ENCODE data around the gene NXPH1. TPM values are rescaled to one million over a fixed set of nuclear protein-coding genes. Genes with fewer than 3 reads are reported as not detected.

NXPH1 gene
- total RNA-seq, 1 experiment from 2014 or later = 1.2 TPM

DNA sequence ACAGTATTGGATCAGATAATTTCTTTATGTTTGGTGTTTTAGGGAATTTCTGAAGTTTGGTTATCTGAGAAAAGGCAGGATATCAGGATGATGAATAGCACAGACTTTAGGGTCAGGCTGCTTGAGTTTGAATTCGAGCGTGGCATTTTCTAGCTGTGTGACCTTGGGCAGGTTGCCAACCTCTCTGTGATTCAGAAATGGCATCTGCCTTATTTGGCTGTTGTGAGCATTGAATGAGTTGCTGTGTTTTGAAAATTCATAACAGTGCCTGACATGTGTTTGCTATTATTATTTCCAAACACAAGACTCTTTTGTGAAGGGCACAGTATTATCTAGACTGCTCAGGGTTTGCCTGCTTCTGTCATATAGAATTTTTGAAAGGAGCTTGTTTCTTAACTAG lies 66.9 kb downstream of the NXPH1 start:
- Histone ChIP-seq H3K4me3 (ENCODE audit: low read depth, low read length) (no peak overlapping the region), H3K4me1 (no peaks in the 10 kb centered on the region), H3K27me3 (replicated peaks; ENCODE audit: control insufficient read depth, insufficient read depth, low read length) (no peaks in the 10 kb centered on the region), H3K9me3 (no peaks in the 10 kb centered on the region), H3K36me3 (ENCODE audit: control insufficient read depth, insufficient read depth, low read length) (no peaks in the 10 kb centered on the region)
- Mint-ChIP-seq H3K27me3 (ENCODE audit: insufficient read depth, unreplicated experiment) (no peaks in the 10 kb centered on the region), H3K36me3 (ENCODE audit: insufficient read depth, unreplicated experiment) (no peaks in the 10 kb centered on the region), H3K27ac (ENCODE audit: unreplicated experiment) (no peak overlapping the region), H3K4me3 (ENCODE audit: unreplicated experiment) (no peak overlapping the region), H3K4me1 (ENCODE audit: low read depth, unreplicated experiment) (no peaks in the 10 kb centered on the region), H3K9me3 (ENCODE audit: unreplicated experiment) (no peaks in the 10 kb centered on the region)
- no TSS peak for BruUV-seq (replicated peaks)
- POLR2A ChIA-PET = no interaction called here
- CTCF ChIA-PET = no interaction called here
- TF ChIP-seq, protein P1, sequence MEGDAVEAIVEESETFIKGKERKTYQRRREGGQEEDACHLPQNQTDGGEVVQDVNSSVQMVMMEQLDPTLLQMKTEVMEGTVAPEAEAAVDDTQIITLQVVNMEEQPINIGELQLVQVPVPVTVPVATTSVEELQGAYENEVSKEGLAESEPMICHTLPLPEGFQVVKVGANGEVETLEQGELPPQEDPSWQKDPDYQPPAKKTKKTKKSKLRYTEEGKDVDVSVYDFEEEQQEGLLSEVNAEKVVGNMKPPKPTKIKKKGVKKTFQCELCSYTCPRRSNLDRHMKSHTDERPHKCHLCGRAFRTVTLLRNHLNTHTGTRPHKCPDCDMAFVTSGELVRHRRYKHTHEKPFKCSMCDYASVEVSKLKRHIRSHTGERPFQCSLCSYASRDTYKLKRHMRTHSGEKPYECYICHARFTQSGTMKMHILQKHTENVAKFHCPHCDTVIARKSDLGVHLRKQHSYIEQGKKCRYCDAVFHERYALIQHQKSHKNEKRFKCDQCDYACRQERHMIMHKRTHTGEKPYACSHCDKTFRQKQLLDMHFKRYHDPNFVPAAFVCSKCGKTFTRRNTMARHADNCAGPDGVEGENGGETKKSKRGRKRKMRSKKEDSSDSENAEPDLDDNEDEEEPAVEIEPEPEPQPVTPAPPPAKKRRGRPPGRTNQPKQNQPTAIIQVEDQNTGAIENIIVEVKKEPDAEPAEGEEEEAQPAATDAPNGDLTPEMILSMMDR (IDR thresholded peaks at IDR 0.05; ENCODE audit: insufficient read depth in 1 of 2, low read depth in 1 of 2, low read length in 1 of 2, severe bottlenecking in 1 of 2, unreplicated experiment in 1 of 2) = no peak
- intact Hi-C loops (cut with micrococcal nuclease; ENCODE audit: unreplicated experiment) = no loop called here
- no peak for DNase-seq

DNA sequence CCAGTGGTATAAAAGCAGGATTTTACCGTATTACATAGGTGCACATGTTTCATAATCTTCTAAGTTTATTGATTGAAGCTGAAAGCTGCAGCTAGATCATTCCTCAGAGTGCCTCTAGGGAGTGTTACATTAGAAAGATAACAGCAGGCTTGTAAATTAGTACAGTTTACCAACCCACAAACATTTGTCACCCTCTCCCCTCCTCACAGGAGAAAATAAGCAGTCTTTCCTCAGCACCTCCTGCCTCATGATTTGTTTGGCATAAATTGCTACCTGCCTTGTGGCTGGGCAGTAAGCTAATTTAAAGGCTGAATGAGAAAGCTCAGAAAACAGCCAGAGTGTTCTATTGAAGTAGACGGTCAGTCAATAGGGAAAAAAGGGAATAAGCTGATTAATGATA lies 74.2 kb downstream of the NXPH1 start:
- no peaks in the 10 kb centered on the region for H3K4me1 Mint-ChIP-seq (ENCODE audit: low read depth, unreplicated experiment)
- CTCF ChIA-PET = no interaction called here
- no TSS peak for BruUV-seq (replicated peaks)
- Histone ChIP-seq H3K36me3 (ENCODE audit: control insufficient read depth, insufficient read depth, low read length) (no peaks in the 10 kb centered on the region), H3K4me3 (ENCODE audit: low read depth, low read length) (no peak overlapping the region), H3K9me3 (no peaks in the 10 kb centered on the region), H3K4me1 (no peaks in the 10 kb centered on the region), H3K27me3 (replicated peaks; ENCODE audit: control insufficient read depth, insufficient read depth, low read length) (no peaks in the 10 kb centered on the region)
- POLR2A ChIA-PET = no interaction called here
- H3K9me3 Mint-ChIP-seq (ENCODE audit: unreplicated experiment) = no peaks in the 10 kb centered on the region
- no peak overlapping the region for H3K27ac Mint-ChIP-seq (ENCODE audit: unreplicated experiment)
- H3K4me3 Mint-ChIP-seq (ENCODE audit: unreplicated experiment) = no peak overlapping the region
- DNase-seq = no peak
- TF ChIP-seq, protein P1 (IDR thresholded peaks at IDR 0.05; ENCODE audit: insufficient read depth in 1 of 2, low read depth in 1 of 2, low read length in 1 of 2, severe bottlenecking in 1 of 2, unreplicated experiment in 1 of 2) = no peak
- no peaks in the 10 kb centered on the region for H3K27me3 Mint-ChIP-seq (ENCODE audit: insufficient read depth, unreplicated experiment)
- no peaks in the 10 kb centered on the region for H3K36me3 Mint-ChIP-seq (ENCODE audit: insufficient read depth, unreplicated experiment)
- intact Hi-C loops (cut with micrococcal nuclease; ENCODE audit: unreplicated experiment) = no loop called here

DNA sequence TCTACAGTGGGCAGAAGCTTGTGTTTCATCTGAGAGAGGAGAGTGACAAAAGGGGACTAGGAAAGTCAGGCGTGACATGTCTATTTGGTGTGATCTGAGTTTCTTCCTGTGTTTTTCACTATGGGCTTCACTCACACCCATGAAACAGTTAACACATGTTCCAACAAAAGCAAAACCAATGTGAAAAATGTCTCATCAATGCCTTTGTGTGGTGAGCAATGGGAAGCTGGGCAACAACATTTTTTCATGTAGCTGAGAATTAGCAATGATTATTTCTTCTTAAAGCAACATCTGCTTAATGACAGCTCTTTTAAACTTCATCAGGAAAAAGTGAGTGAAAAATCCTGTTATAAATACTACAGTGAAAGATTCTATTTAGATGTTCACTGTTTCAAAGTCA lies 76.2 kb downstream of the NXPH1 start:
- BruUV-seq (replicated peaks) = no TSS peak
- CTCF ChIA-PET = no interaction called here
- intact Hi-C loops (cut with micrococcal nuclease; ENCODE audit: unreplicated experiment) = no loop called here

More for the DNA sequence above, 76.2 kb downstream of the NXPH1 start:
- DNase-seq = no peak
- Mint-ChIP-seq H3K4me3 (ENCODE audit: unreplicated experiment) (no peak overlapping the region), H3K27ac (ENCODE audit: unreplicated experiment) (no peak overlapping the region), H3K9me3 (ENCODE audit: unreplicated experiment) (no peaks in the 10 kb centered on the region), H3K36me3 (ENCODE audit: insufficient read depth, unreplicated experiment) (no peaks in the 10 kb centered on the region), H3K27me3 (ENCODE audit: insufficient read depth, unreplicated experiment) (no peaks in the 10 kb centered on the region), H3K4me1 (ENCODE audit: low read depth, unreplicated experiment) (no peaks in the 10 kb centered on the region)
- Histone ChIP-seq H3K9me3 (no peaks in the 10 kb centered on the region), H3K27me3 (replicated peaks; ENCODE audit: control insufficient read depth, insufficient read depth, low read length) (no peaks in the 10 kb centered on the region), H3K4me1 (no peaks in the 10 kb centered on the region), H3K4me3 (ENCODE audit: low read depth, low read length) (no peak overlapping the region), H3K36me3 (ENCODE audit: control insufficient read depth, insufficient read depth, low read length) (no peaks in the 10 kb centered on the region)
- TF ChIP-seq, protein P1 (IDR thresholded peaks at IDR 0.05; ENCODE audit: insufficient read depth in 1 of 2, low read depth in 1 of 2, low read length in 1 of 2, severe bottlenecking in 1 of 2, unreplicated experiment in 1 of 2) = no peak
- POLR2A ChIA-PET = no interaction called here

Measured in Caco-2 (cell line).